ENCODE data around the gene CASQ1.

Gene CASQ1

DNA sequence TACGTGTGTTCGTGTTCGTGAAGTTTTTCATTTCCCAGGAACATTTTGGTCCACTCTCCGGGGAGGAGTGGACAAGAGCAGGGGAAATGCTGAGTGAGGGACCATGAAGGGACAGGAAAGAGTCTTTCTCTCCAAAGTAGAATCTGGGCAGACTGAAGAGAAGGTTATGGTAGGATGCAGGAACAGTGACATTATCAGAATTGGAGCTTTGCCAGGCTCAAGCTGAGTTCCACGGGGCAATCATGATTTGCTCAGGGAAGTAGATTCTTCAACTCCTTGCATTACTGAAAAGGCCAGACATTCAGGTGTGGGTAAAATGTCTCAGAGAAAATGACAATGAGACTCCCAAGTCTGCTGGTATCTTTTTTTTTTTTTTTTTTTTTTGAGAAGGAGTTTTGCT lies 22.4 kb upstream of the CASQ1 start:
- H3K27ac ChIP-seq, result no peak overlapping the region
- TF ChIP-seq ZFX (IDR thresholded peaks at IDR 0.05), result no peak
- TF ChIP-seq CTCF (conservative IDR thresholded peaks at IDR 0.05), result no peak

GRCh38 chr1:160168609-160169369 lies 21.6 kb upstream of the CASQ1 start:
- no peak overlapping the region for H3K27ac ChIP-seq
- TF ChIP-seq ZFX (IDR thresholded peaks at IDR 0.05) (no peak), CTCF (conservative IDR thresholded peaks at IDR 0.05) (no peak)

DNA sequence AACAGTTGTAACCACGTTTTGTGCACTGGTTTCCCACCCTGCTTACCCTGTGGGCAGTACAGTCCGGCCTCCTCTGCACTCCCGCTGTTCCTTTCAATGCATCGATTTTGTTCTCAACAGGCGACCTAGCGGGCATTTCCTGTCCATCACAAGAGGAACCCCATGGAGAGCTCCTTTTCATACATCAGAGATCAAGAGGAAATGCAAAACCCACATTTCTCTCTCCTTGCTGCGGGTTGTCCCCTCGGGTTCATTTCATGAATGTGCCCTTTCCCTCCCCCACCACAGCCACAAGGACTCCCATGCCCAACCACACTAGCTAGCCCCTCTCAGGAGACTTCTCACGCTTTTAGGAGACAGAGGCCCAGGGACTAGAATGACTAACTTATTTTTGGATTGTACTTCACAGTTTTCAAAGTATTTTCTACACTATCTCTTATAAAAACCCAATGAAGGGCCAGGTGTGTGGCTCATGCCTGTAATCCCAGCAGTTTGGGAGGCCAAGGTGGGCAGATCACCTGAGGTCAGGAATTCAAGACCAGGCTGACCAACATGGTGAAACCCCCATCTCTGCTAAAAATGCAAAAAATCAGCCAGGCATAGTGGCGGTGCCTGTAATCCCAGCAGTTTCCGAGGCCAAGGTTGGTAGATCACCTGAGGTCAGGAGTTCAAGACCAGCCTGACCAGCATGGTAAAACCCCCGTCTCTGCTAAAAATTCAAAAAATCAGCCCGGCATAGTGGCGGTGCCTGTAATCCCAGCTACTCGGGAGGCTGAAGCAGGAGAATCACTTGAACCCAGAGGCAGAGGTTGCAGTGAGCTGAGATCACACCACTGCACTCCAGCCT lies 20.6 kb upstream of the CASQ1 start:
- TF ChIP-seq CTCF (conservative IDR thresholded peaks at IDR 0.05), result no peak
- no peak for TF ChIP-seq ZFX (IDR thresholded peaks at IDR 0.05)
- H3K27ac ChIP-seq, result no peak overlapping the region

- no peak overlapping the region for H3K27ac ChIP-seq
These were observed 19.0 kb upstream of the CASQ1 start for GRCh38 chr1:160171354-160171753.

GRCh38 chr1:160171980-160172379 lies 18.4 kb upstream of the CASQ1 start:
- H3K27ac ChIP-seq, result no peak overlapping the region
- TF ChIP-seq ZFX (IDR thresholded peaks at IDR 0.05) (no peak), CTCF (conservative IDR thresholded peaks at IDR 0.05) (no peak)

More at GRCh38 chr1:160171354-160171753, 19.0 kb upstream of the CASQ1 start:
- TF ChIP-seq ZFX (IDR thresholded peaks at IDR 0.05) (no peak), CTCF (conservative IDR thresholded peaks at IDR 0.05) (no peak)

- TF ChIP-seq CTCF (conservative IDR thresholded peaks at IDR 0.05), result no peak
- no peak for TF ChIP-seq ZFX (IDR thresholded peaks at IDR 0.05)
- H3K27ac ChIP-seq, result no peak overlapping the region
These were observed 13.1 kb upstream of the CASQ1 start for GRCh38 chr1:160177231-160177630.

DNA sequence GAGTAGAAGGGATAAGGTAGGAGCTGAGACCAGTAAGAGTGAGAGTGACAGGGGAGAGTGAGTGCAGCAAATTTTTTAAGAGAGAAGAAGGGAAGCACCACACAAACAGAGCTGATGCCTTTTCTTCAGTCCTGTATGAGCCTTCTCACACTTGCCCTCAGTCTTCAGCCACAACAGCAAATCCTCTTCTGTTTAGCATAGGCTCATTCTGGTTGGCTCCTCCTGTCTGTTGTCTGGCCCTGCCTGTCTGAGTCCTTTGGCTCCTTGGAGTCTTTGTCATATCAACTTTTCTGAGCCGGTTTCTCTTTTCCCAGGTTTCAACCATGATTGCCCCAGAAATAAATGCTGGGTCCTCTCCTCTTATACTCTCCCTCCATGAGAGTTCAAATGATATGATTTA lies 12.7 kb upstream of the CASQ1 start:
- no peak overlapping the region for H3K27ac ChIP-seq
- TF ChIP-seq ZFX (IDR thresholded peaks at IDR 0.05), result no peak
- TF ChIP-seq CTCF (conservative IDR thresholded peaks at IDR 0.05), result no peak

All from C4-2B (cell line).